Panc1 (cell line): Measurements from ENCODE around the gene SCAMP1. TPM values are rescaled to one million over a fixed set of nuclear protein-coding genes. Genes with fewer than 3 reads are reported as not detected.

Source experiments
- ATAC-seq: fragments of 200-7000 bp; cut with Tn5 transposase; 2 replicates; pipeline ENCODE4 v1.9.1; 2020; ENCODE audit warnings: mild to moderate bottlenecking, moderate library complexity
- BruUV-seq: library from RNA; stranded (reverse); fragments of 400-500 nt; replicated peaks from 2 replicates; lab custom pipeline; 2021; lab: Mats Ljungman, UMichigan
- CTCF ChIA-PET: fragments of 300-600 bp; sonication (Branson Sonifier 250); formaldehyde crosslinking; loops from one replicate; lab custom pipeline; 2022; ENCODE audit warnings: antibody characterized with exemption; lab: Charles Lee
- POLR2A ChIA-PET: fragments of 300-600 bp; sonication (Branson Sonifier 250); formaldehyde crosslinking; loops from one replicate; lab custom pipeline; 2022; ENCODE audit warnings: antibody characterized with exemption; lab: Charles Lee
- DNase-seq: peaks from one replicate; pipeline ENCODE4 v3.0.0-alpha.2; 2010; ENCODE audit warnings: low read depth, low spot score
- H3K27ac ChIP-seq: 2 replicates; pipeline ENCODE4 v1.5.1; 2011; ENCODE audit warnings: mild to moderate bottlenecking, low read length, inconsistent platforms
- H3K27me3 ChIP-seq: fragments of 200-500 bp; sonication (Bioruptor generic); 2 replicates; pipeline ENCODE4 v1.6.0; 2014; ENCODE audit warnings: low read length, inconsistent platforms; ENCODE audit not compliant: control insufficient read depth, insufficient read depth
- H3K36me3 ChIP-seq: fragments of 200-500 bp; sonication (Bioruptor generic); 2 replicates; pipeline ENCODE4 v1.5.1; 2014; ENCODE audit warnings: inconsistent platforms, mild to moderate bottlenecking, low read length, moderate library complexity; ENCODE audit not compliant: control insufficient read depth, insufficient read depth
- H3K4me1 ChIP-seq: 2 replicates; pipeline ENCODE4 v1.5.1; 2011; ENCODE audit warnings: inconsistent platforms, mild to moderate bottlenecking, low read length, moderate library complexity; ENCODE audit not compliant: control insufficient read depth, insufficient read depth
- H3K4me3 ChIP-seq, 2 experiments: 2 replicates each; pipeline ENCODE4 v1.5.1; 2011 to 2012; ENCODE audit warnings: low read depth in 2 of 2, low read length in 2 of 2, mild to moderate bottlenecking in 2 of 2, inconsistent platforms in 1 of 2, moderate library complexity in 1 of 2
- H3K9me3 ChIP-seq: fragments of 200-500 bp; sonication (Bioruptor generic); 2 replicates; pipeline ENCODE4 v1.5.1; 2014; ENCODE audit warnings: low read depth, mild to moderate bottlenecking, inconsistent platforms, low read length, moderate library complexity; ENCODE audit not compliant: control insufficient read depth, insufficient read depth
- CTCF ChIP-seq: fragments of 450-650 bp; IDR thresholded peaks from 2 replicates; pipeline ENCODE4 v1.5.1; 2017; ENCODE audit warnings: mild to moderate bottlenecking
- POLR2AphosphoS5 ChIP-seq: IDR thresholded peaks from 2 replicates; pipeline ENCODE4 v1.6.1; 2012; ENCODE audit warnings: mild to moderate bottlenecking, low read depth, low read length, moderate library complexity
- REST ChIP-seq, 2 experiments: IDR thresholded peaks; 2 replicates each; pipeline ENCODE4 v1.6.1; 2011 to 2012; ENCODE audit warnings: low read depth in 2 of 2, control low read depth in 1 of 2, low read length in 1 of 2, mild to moderate bottlenecking in 1 of 2, moderate library complexity in 1 of 2; ENCODE audit not compliant: insufficient read depth in 1 of 2
- SIN3A ChIP-seq: IDR thresholded peaks from 2 replicates; pipeline ENCODE4 v1.6.1; 2012; ENCODE audit warnings: low read depth, mild to moderate bottlenecking, low read length, moderate library complexity, borderline replicate concordance; ENCODE audit not compliant: insufficient read depth
- TCF7L2 ChIP-seq: IDR thresholded peaks from 2 replicates; pipeline ENCODE4 v1.6.1; 2011; ENCODE audit warnings: mild to moderate bottlenecking, low read depth, low read length, inconsistent platforms
- in situ Hi-C: cut with HindIII; loops from 2 replicates; pipeline ENCODE4 v1.10.0; 2016; ENCODE audit warnings: low sequenced_read_pairs, low pct_unique_long_range_greater_than_20kb
- intact Hi-C: fragments of 100-400 bp; cut with micrococcal nuclease; formaldehyde crosslinking; loops from one replicate; pipeline ENCODE4 v1.10.0; 2022; ENCODE audit not compliant: unreplicated experiment
- total RNA-seq: library from RNA; stranded (reverse); gene quantifications from one replicate; pipeline ENCODE4 v1.2.1, GENCODE V29; 2021; ENCODE audit not compliant: unreplicated experiment

SCAMP1 gene
- total RNA-seq, 1 experiment from 2014 or later = 51.3 TPM

- Histone ChIP-seq H3K4me3 (no peak overlapping the region), H3K4me1 (no peaks in the 10 kb centered on the region), H3K27ac (no peak overlapping the region), H3K36me3 (no peaks in the 10 kb centered on the region), H3K9me3 (peaks cover 2% of the 10 kb centered on the region; the same call in 1 of the 2 replicates), H3K27me3 (no peaks in the 10 kb centered on the region)
- TF ChIP-seq POLR2AphosphoS5 (no peak), REST (IDR thresholded peaks at IDR 0.05; ENCODE audit: insufficient read depth in 1 of 2, low read depth in 2 of 2, low read length in 1 of 2) (no peak), CTCF (no peak)
- DNase-seq (no peak), ATAC-seq (no peak)
- in situ Hi-C loops (no loop called here), intact Hi-C loops (no loop called here)
- ChIA-PET POLR2A (no interaction called here), CTCF (no interaction called here)
- BruUV-seq = no TSS peak
Observed at GRCh38 chr5:78334811-78335210, 25.6 kb upstream of the SCAMP1 start.

GRCh38 chr5:78335976-78336375 is 24.4 kb upstream of the SCAMP1 start:
- Histone ChIP-seq H3K4me1 (no peaks in the 10 kb centered on the region), H3K27ac (no peak overlapping the region), H3K36me3 (no peaks in the 10 kb centered on the region), H3K27me3 (no peaks in the 10 kb centered on the region), H3K4me3 (no peak overlapping the region), H3K9me3 (peaks cover 2% of the 10 kb centered on the region; the same call in 1 of the 2 replicates)
- CTCF ChIA-PET = interaction anchor here (0.6 kb wide), 1 partner anchor 27 kb away, joined by 3 read pairs; no protein-coding TSS in a partner anchor
- TF ChIP-seq SIN3A (no peak), REST (IDR thresholded peaks at IDR 0.05; ENCODE audit: insufficient read depth in 1 of 2, low read depth in 2 of 2, low read length in 1 of 2) (no peak), POLR2AphosphoS5 (no peak), TCF7L2 (no peak), CTCF (no peak)
- BruUV-seq = no TSS peak
- in situ Hi-C loops = no loop called here
- intact Hi-C loops = no loop called here
- ATAC-seq = no peak
- no peak for DNase-seq
- POLR2A ChIA-PET = no interaction called here
